K562 (cell line): Measurements from ENCODE around the gene SESN2. TPM values are rescaled to one million over a fixed set of nuclear protein-coding genes. Genes with fewer than 3 reads are reported as not detected.

Experiments
- CHD2 ChIP-seq: IDR thresholded peaks from 2 replicates; pipeline ENCODE4 v1.6.1; 2011; ENCODE audit warnings: low read depth, low read length
- CREM ChIP-seq: IDR thresholded peaks from 2 replicates; pipeline ENCODE4 v1.6.1; 2014; ENCODE audit warnings: antibody characterized with exemption, low read depth
- CTBP1 ChIP-seq: fragments of 450-650 bp; IDR thresholded peaks from 2 replicates; pipeline ENCODE4 v1.6.1; 2016; ENCODE audit warnings: borderline replicate concordance
- ETV5 ChIP-seq: sonication (generic); formaldehyde crosslinking; IDR thresholded peaks from 2 replicates; pipeline ENCODE4 v1.4.0; 2020; ENCODE audit warnings: low read depth, mild to moderate bottlenecking, missing genetic modification reagents
- GATAD2B ChIP-seq: fragments of 450-650 bp; IDR thresholded peaks from 2 replicates; pipeline ENCODE4 v1.6.1; 2017; ENCODE audit warnings: mild to moderate bottlenecking, borderline replicate concordance
- POLR2A ChIP-seq: fragments of 450-650 bp; conservative IDR thresholded peaks from 2 replicates; pipeline ENCODE4 v1.6.1; 2016
- SETDB1 ChIP-seq: IDR thresholded peaks from one replicate; pipeline ENCODE4 v1.6.1; 2012; ENCODE audit warnings: low read length, control low read depth, inconsistent platforms
- SLC30A9 ChIP-seq: fragments of 250-450 bp; sonication (Bioruptor Pico); IDR thresholded peaks from 2 replicates; pipeline ENCODE4 v1.8.0; 2022; ENCODE audit warnings: mild to moderate bottlenecking, moderate library complexity
- SRSF7 ChIP-seq: fragments of 200-400 bp; formaldehyde crosslinking; optimal IDR thresholded peaks from 2 replicates; pipeline ENCODE3; 2017; ENCODE audit warnings: mild to moderate bottlenecking, low read depth, low read length
- STAG1 ChIP-seq: sonication (generic); formaldehyde crosslinking; IDR thresholded peaks from 2 replicates; pipeline ENCODE4 v1.5.0; 2020; ENCODE audit warnings: missing genetic modification reagents, borderline replicate concordance
- TAF7 ChIP-seq: fragments of 450-650 bp; IDR thresholded peaks from 2 replicates; pipeline ENCODE4 v1.6.1; 2016; ENCODE audit warnings: missing genetic modification characterization, missing compliant biosample characterization
- TRIM24 ChIP-seq, 2 experiments: fragments of 450-650 bp; IDR thresholded peaks; 2 replicates each; pipeline ENCODE4 v1.6.1; 2016
- ZKSCAN1 ChIP-seq: fragments of 150-350 bp; IDR thresholded peaks from 2 replicates; pipeline ENCODE4 v1.6.1; 2016; ENCODE audit warnings: low read depth, low read length
- ZNF197 ChIP-seq: fragments of 200-800 bp; sonication (Bioruptor generic); IDR thresholded peaks from 2 replicates; pipeline ENCODE4 v1.6.1; 2016; ENCODE audit warnings: low read depth, missing genetic modification characterization, missing compliant biosample characterization
- ZNF354B ChIP-seq: fragments of 250-450 bp; sonication (Bioruptor Pico); IDR thresholded peaks from 2 replicates; pipeline ENCODE4 v1.4.0; 2020
- ZNF717 ChIP-seq: fragments of 250-450 bp; sonication (Bioruptor Pico); IDR thresholded peaks from 2 replicates; pipeline ENCODE4 v1.5.0; 2021
- polyA plus RNA-seq, 8 experiments: library from polyadenylated mRNA; depleted of rRNA in 4 of 8; stranded (reverse) in 5 of 8; unstranded in 3 of 8; fragments of >200 nt; fragmentation: Nextera tagmentation in 2 of 8; fragmentation: Illumina TruSeq in 1 of 8; extraction: Ambion mirVana in 2 of 8; extraction: Trizol in 1 of 8; gene quantifications; 2 replicates each; pipeline versions ENCODE4 v1.2.1 to v1.2.3, GENCODE V29; 2011 to 2014; ENCODE audit warnings: inconsistent platforms in 1 of 8, missing spikeins in 1 of 8
- total RNA-seq, 7 experiments: library from RNA; depleted of rRNA in 6 of 7; stranded (reverse); fragments of >200 nt in 6 of 7; fragmentation: Illumina TruSeq in 2 of 7; extraction: Trizol in 2 of 7; gene quantifications; 2 replicates each; pipeline versions ENCODE4 v1.2.1 to v1.2.3, GENCODE V29; 2011 to 2021; ENCODE audit warnings: low replicate concordance in 1 of 7
- TF ChIP-seq, protein P1 (sequence below): fragments of 450-650 bp; IDR thresholded peaks from 2 replicates; pipeline ENCODE4 v1.7.1; 2018; ENCODE audit warnings: mild to moderate bottlenecking, low read depth; ENCODE audit not compliant: partially characterized antibody
- TF ChIP-seq, protein P2 (sequence below): fragments of 250-450 bp; sonication (Bioruptor Pico); IDR thresholded peaks from 2 replicates; pipeline ENCODE4 v1.6.1; 2021; ENCODE audit warnings: mild to moderate bottlenecking
- TF ChIP-seq, protein P3 (sequence below): fragments of 450-650 bp; IDR thresholded peaks from one replicate; pipeline ENCODE4 v1.6.1; 2018; ENCODE audit warnings: mild to moderate bottlenecking, moderate library complexity; ENCODE audit not compliant: partially characterized antibody
- TF ChIP-seq, protein P4 (sequence below): sonication (generic); formaldehyde crosslinking; IDR thresholded peaks from 2 replicates; pipeline ENCODE4 v1.8.0; 2022; ENCODE audit warnings: mild to moderate bottlenecking, missing genetic modification reagents
- TF ChIP-seq, protein P5 (sequence below), 3 experiments: IDR thresholded peaks in 2 of 3; conservative IDR thresholded peaks in 1 of 3; 2 replicates each; pipeline ENCODE4 v1.5.1; 2011 to 2012; ENCODE audit warnings: low read length in 3 of 3, mild to moderate bottlenecking in 3 of 3, control low read depth in 2 of 3, improper control_type of control experiment in 1 of 3, inconsistent platforms in 1 of 3, low read depth in 1 of 3, mixed read lengths in 1 of 3, moderate library complexity in 1 of 3; ENCODE audit not compliant: insufficient read depth in 2 of 3
- TF ChIP-seq, protein P6 (sequence below): sonication (generic); formaldehyde crosslinking; IDR thresholded peaks from 2 replicates; pipeline ENCODE4 v1.8.0; 2023; ENCODE audit warnings: mild to moderate bottlenecking, missing genetic modification reagents

The SESN2 gene
- total and polyA plus RNA-seq, 9 of the 15 experiments (the other 6 are each of a cell fraction or from before 2014, with no cell fraction given): 3.7 to 71.3 (median 16.8) TPM

DNA sequence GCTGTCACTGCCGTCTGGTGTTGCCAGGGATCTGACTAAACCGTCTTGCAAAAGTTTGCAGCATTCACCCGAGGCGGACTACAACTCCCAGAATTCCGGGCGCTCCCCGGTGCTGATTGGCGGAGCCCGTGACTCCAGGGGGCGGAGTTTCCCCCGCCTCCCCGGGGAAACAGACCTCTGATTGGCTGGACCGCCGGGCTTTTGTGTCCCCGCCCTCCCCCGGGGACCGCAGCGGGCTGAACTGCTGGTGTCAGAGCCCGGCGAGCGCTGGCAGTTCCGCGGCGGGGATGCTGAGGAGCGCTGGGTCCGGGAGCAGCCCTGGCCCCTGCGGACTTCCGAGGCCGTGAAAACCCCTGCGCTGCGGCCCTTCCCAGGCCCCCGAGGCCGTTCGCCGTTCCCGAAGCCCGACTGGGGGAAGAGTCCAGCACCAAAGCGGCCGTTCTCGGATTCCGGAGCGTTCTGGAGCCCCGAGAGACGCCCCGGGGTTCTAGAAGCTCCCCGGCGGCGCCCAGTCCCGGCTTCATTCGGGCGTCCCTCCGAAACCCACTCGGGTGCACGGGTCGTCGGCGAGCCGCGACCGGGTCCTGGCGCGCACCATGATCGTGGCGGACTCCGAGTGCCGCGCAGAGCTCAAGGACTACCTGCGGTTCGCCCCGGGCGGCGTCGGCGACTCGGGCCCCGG, at the start of gene SESN2 (continued):
- TF ChIP-seq, protein P1, sequence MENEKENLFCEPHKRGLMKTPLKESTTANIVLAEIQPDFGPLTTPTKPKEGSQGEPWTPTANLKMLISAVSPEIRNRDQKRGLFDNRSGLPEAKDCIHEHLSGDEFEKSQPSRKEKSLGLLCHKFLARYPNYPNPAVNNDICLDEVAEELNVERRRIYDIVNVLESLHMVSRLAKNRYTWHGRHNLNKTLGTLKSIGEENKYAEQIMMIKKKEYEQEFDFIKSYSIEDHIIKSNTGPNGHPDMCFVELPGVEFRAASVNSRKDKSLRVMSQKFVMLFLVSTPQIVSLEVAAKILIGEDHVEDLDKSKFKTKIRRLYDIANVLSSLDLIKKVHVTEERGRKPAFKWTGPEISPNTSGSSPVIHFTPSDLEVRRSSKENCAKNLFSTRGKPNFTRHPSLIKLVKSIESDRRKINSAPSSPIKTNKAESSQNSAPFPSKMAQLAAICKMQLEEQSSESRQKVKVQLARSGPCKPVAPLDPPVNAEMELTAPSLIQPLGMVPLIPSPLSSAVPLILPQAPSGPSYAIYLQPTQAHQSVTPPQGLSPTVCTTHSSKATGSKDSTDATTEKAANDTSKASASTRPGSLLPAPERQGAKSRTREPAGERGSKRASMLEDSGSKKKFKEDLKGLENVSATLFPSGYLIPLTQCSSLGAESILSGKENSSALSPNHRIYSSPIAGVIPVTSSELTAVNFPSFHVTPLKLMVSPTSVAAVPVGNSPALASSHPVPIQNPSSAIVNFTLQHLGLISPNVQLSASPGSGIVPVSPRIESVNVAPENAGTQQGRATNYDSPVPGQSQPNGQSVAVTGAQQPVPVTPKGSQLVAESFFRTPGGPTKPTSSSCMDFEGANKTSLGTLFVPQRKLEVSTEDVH: no peak
- TF ChIP-seq ZNF717 (CRISPR knock-in tag): no peak
- TF ChIP-seq SLC30A9: no peak
- TF ChIP-seq POLR2A: peak; percentile 99
- no peak for TF ChIP-seq ZNF354B
- TF ChIP-seq ZNF197: no peak; the same call in 1 of the 2 replicates
- TF ChIP-seq SETDB1: no peak
- peak; percentile 70 for TF ChIP-seq CREM
- no peak for TF ChIP-seq SRSF7
- TF ChIP-seq GATAD2B: no peak
- TF ChIP-seq, protein P2, sequence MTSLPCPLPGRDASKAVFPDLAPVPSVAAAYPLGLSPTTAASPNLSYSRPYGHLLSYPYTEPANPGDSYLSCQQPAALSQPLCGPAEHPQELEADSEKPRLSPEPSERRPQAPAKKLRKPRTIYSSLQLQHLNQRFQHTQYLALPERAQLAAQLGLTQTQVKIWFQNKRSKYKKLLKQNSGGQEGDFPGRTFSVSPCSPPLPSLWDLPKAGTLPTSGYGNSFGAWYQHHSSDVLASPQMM (CRISPR knock-in tag): no peak
- TF ChIP-seq TAF7 (tag): peak; percentile 96
- TF ChIP-seq, protein P3, sequence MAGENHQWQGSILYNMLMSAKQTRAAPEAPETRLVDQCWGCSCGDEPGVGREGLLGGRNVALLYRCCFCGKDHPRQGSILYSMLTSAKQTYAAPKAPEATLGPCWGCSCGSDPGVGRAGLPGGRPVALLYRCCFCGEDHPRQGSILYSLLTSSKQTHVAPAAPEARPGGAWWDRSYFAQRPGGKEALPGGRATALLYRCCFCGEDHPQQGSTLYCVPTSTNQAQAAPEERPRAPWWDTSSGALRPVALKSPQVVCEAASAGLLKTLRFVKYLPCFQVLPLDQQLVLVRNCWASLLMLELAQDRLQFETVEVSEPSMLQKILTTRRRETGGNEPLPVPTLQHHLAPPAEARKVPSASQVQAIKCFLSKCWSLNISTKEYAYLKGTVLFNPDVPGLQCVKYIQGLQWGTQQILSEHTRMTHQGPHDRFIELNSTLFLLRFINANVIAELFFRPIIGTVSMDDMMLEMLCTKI: no peak
- TF ChIP-seq ETV5 (CRISPR knock-in tag): no peak
- TF ChIP-seq TRIM24 (IDR thresholded peaks at IDR 0.05): peak in 1 of 2 experiments; percentile 77; a peak in 1 of 4 replicates
- TF ChIP-seq, protein P4, sequence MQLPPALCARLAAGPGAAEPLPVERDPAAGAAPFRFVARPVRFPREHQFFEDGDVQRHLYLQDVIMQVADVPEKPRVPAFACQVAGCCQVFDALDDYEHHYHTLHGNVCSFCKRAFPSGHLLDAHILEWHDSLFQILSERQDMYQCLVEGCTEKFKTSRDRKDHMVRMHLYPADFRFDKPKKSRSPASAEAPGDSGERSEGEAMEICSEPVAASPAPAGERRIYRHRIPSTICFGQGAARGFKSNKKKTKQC: peak; percentile 81
- TF ChIP-seq STAG1 (CRISPR knock-in tag): 0 out of 2 replicates have a peak, but pooled peaks have one; percentile 20
- TF ChIP-seq CTBP1: peak; percentile 52; the same call in 1 of the 2 replicates
- TF ChIP-seq, protein P5, sequence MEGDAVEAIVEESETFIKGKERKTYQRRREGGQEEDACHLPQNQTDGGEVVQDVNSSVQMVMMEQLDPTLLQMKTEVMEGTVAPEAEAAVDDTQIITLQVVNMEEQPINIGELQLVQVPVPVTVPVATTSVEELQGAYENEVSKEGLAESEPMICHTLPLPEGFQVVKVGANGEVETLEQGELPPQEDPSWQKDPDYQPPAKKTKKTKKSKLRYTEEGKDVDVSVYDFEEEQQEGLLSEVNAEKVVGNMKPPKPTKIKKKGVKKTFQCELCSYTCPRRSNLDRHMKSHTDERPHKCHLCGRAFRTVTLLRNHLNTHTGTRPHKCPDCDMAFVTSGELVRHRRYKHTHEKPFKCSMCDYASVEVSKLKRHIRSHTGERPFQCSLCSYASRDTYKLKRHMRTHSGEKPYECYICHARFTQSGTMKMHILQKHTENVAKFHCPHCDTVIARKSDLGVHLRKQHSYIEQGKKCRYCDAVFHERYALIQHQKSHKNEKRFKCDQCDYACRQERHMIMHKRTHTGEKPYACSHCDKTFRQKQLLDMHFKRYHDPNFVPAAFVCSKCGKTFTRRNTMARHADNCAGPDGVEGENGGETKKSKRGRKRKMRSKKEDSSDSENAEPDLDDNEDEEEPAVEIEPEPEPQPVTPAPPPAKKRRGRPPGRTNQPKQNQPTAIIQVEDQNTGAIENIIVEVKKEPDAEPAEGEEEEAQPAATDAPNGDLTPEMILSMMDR (IDR thresholded peaks at IDR 0.05 in 2 of 3, conservative IDR thresholded peaks at IDR 0.05 in 1 of 3; ENCODE audit: insufficient read depth in 2 of 3, low read depth in 1 of 3, low read length in 3 of 3): no peak; a peak in 1 of 6 replicates
- peak; percentile 14 for TF ChIP-seq ZKSCAN1
- TF ChIP-seq CHD2: peak; percentile 48
- TF ChIP-seq, protein P6, sequence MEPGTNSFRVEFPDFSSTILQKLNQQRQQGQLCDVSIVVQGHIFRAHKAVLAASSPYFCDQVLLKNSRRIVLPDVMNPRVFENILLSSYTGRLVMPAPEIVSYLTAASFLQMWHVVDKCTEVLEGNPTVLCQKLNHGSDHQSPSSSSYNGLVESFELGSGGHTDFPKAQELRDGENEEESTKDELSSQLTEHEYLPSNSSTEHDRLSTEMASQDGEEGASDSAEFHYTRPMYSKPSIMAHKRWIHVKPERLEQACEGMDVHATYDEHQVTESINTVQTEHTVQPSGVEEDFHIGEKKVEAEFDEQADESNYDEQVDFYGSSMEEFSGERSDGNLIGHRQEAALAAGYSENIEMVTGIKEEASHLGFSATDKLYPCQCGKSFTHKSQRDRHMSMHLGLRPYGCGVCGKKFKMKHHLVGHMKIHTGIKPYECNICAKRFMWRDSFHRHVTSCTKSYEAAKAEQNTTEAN: no peak
